ENCODE measurements around the gene SLC7A5.

GRCh38 chr16:87826798-87827587, 42.3 kb downstream of the SLC7A5 start:
- TF ChIP-seq POLR2AphosphoS5 (IDR thresholded peaks at IDR 0.05; ENCODE audit: low read depth, low read length): no peak
- no peak for TF ChIP-seq SMARCE1 (IDR thresholded peaks at IDR 0.05; ENCODE audit: borderline replicate concordance)
- TF ChIP-seq CHD2 (IDR thresholded peaks at IDR 0.05; ENCODE audit: low read depth, low read length): no peak
- no peak for TF ChIP-seq ZFY (CRISPR knock-in tag; IDR thresholded peaks at IDR 0.05)
- no peak for TF ChIP-seq FOSL1 (CRISPR knock-in tag; IDR thresholded peaks at IDR 0.05; ENCODE audit: borderline replicate concordance)
- TF ChIP-seq ZBTB20 (CRISPR knock-in tag; IDR thresholded peaks at IDR 0.05; ENCODE audit: borderline replicate concordance, low read depth): no peak
- TF ChIP-seq DMAP1 (CRISPR knock-in tag; IDR thresholded peaks at IDR 0.05): no peak
- TF ChIP-seq NFRKB (IDR thresholded peaks at IDR 0.05): no peak
- TF ChIP-seq SP1 (IDR thresholded peaks at IDR 0.05): no peak
- no peak for TF ChIP-seq SP1 (CRISPR knock-in tag; IDR thresholded peaks at IDR 0.05)
- TF ChIP-seq LBX2 (CRISPR knock-in tag; IDR thresholded peaks at IDR 0.05; ENCODE audit: borderline replicate concordance): no peak
